ENCODE data around the gene TMEM130. TPM values are rescaled to one million over a fixed set of nuclear protein-coding genes. Genes with fewer than 3 reads are reported as not detected.

Gene TMEM130, protein sequence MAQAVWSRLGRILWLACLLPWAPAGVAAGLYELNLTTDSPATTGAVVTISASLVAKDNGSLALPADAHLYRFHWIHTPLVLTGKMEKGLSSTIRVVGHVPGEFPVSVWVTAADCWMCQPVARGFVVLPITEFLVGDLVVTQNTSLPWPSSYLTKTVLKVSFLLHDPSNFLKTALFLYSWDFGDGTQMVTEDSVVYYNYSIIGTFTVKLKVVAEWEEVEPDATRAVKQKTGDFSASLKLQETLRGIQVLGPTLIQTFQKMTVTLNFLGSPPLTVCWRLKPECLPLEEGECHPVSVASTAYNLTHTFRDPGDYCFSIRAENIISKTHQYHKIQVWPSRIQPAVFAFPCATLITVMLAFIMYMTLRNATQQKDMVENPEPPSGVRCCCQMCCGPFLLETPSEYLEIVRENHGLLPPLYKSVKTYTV
- 0.04 TPM for total RNA-seq (2013)
- polyA plus RNA-seq (under 1 TPM in 1 of 3 donors, not detected in 2; 0.05 TPM), polyA minus RNA-seq (not detected in 2 replicates), total RNA-seq (0 to 0.92 (median 0.07) reads per million in 11 experiments)

DNA sequence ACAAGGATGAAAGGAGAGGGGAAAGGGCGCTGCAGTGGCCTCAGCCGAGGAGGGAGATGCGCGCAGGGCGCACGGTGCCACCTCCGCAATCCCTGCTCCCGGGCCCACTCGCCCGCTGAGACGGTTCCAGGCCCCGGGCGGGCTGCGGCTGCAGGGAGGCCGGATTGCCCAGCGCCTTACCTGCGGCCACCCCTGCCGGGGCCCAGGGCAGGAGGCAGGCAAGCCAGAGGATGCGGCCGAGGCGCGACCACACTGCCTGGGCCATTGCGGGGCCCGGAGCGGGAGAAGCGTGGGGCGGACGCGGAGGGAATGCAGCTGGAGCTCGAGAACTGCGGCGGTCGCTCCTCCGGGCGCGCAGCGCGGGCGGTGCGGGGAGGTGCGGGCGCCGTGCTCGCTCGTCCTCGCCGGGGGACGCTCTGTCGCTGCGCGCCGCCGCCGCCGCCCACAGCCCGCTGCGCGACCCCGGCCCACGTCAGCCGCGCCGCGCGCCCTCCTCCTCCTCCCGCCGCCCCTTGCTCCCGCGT, at the start of gene TMEM130:
TSS of gene TMEM130 (minus strand) at position 418 of the 524 bp plus-strand sequence. CDS start at position 265, 153 bp downstream.
- Mint-ChIP-seq H3K36me3 (no peaks in the 10 kb centered on the region), H3K4me1 (peaks cover 28% of the 10 kb centered on the region), H3K4me3 (peak within 1 kb of the TSS; percentile 84 to 93), H3K27ac (peak within 1 kb of the TSS in 6 of 7 donors; percentile 6 to 70 (median 52)), H3K9me3 (peaks cover 0 to 3% (median 0%) of the 10 kb centered on the region in 7 donors), H3K27me3 (ENCODE audit: low read depth in 3 of 3) (peaks cover 38 to 68% (median 66%) of the 10 kb centered on the region in 3 donors)
- WGBS (ENCODE audit: insufficient coverage), result under 1% methylated on average over 69 of the region's 69 CpGs
- peaks cover 0 to 9% of the 10 kb centered on the region in 2 donors for H3K9me3 ChIP-seq (replicated peaks in 1 of 2; ENCODE audit: control insufficient read depth in 1 of 2, insufficient read depth in 1 of 2, low read length in 2 of 2)
- no peak within 1 kb of the TSS for H3K27ac ChIP-seq (ENCODE audit: low read depth in 1 of 2, low read length in 2 of 2)
- peak within 1 kb of the TSS; percentile 76 for H2AFZ ChIP-seq (ENCODE audit: insufficient read depth, low read depth, low read length, poor library complexity, severe bottlenecking)
- intact Hi-C loops (cut with micrococcal nuclease), result loop anchor here in 1 of 2 donors (10.0 kb wide), 1 partner anchor 455 kb away; the partner anchor contains the start of gene ARPC1A
- H3K4me2 ChIP-seq (replicated peaks; ENCODE audit: extremely low read depth, low read length, poor library complexity, severe bottlenecking), result peak within 1 kb of the TSS; percentile 85
- peaks cover 15 to 42% of the 10 kb centered on the region in 2 donors for H3K27me3 ChIP-seq (ENCODE audit: control insufficient read depth in 2 of 2, insufficient read depth in 2 of 2, low read length in 2 of 2)
- no peak for DNase-seq
- peaks cover 26 to 34% of the 10 kb centered on the region in 2 donors for H3K4me1 ChIP-seq (ENCODE audit: control insufficient read depth in 1 of 2, insufficient read depth in 2 of 2, low read length in 2 of 2)
- TF ChIP-seq, protein P1, sequence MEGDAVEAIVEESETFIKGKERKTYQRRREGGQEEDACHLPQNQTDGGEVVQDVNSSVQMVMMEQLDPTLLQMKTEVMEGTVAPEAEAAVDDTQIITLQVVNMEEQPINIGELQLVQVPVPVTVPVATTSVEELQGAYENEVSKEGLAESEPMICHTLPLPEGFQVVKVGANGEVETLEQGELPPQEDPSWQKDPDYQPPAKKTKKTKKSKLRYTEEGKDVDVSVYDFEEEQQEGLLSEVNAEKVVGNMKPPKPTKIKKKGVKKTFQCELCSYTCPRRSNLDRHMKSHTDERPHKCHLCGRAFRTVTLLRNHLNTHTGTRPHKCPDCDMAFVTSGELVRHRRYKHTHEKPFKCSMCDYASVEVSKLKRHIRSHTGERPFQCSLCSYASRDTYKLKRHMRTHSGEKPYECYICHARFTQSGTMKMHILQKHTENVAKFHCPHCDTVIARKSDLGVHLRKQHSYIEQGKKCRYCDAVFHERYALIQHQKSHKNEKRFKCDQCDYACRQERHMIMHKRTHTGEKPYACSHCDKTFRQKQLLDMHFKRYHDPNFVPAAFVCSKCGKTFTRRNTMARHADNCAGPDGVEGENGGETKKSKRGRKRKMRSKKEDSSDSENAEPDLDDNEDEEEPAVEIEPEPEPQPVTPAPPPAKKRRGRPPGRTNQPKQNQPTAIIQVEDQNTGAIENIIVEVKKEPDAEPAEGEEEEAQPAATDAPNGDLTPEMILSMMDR (IDR thresholded peaks at IDR 0.05), result no peak
- no peaks in the 10 kb centered on the region for H3K36me3 ChIP-seq (replicated peaks in 1 of 2; ENCODE audit: control insufficient read depth in 1 of 2, insufficient read depth in 2 of 2, low read length in 2 of 2)
- H3K9ac ChIP-seq (ENCODE audit: insufficient read depth, low read length, poor library complexity, severe bottlenecking), result peak within 1 kb of the TSS; percentile 4
- peak within 1 kb of the TSS; percentile 17 to 72 (median 18) for H3K4me3 ChIP-seq (replicated peaks in 1 of 3; ENCODE audit: low read depth in 2 of 3, low read length in 3 of 3)
- no peaks in the 10 kb centered on the region for H4K20me1 ChIP-seq (ENCODE audit: insufficient read depth, low read length)
- no peaks in the 10 kb centered on the region for H3K79me2 ChIP-seq (ENCODE audit: insufficient read depth, low read length)

DNA sequence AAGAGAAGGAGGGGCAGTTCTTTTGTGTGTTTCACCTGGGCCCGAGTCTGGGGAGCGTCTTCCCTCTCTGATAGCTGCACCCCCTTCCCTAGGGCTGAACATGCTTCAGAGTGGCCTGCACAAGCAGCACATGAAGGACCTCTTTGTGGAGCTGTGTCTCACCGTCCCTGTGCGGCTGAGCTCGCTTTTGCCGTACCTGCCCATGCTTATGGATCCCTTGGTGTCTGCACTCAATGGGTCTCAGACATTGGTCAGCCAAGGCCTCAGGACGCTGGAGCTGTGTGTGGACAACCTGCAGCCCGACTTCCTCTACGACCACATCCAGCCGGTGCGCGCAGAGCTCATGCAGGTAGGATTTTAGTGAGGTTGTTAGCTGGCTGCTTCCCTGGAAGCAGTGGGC, 47.5 kb upstream of the TMEM130 start:
- Histone ChIP-seq H3K9me3 (replicated peaks in 1 of 2; ENCODE audit: control insufficient read depth in 1 of 2, insufficient read depth in 1 of 2, low read length in 2 of 2) (no peaks in the 10 kb centered on the region), H3K9ac (ENCODE audit: insufficient read depth, low read length, poor library complexity, severe bottlenecking) (no peak overlapping the region), H3K79me2 (ENCODE audit: insufficient read depth, low read length) (no peaks in the 10 kb centered on the region), H3K27ac (ENCODE audit: low read depth in 1 of 2, low read length in 2 of 2) (no peak overlapping the region), H3K4me1 (ENCODE audit: control insufficient read depth in 1 of 2, insufficient read depth in 2 of 2, low read length in 2 of 2) (no peaks in the 10 kb centered on the region), H3K27me3 (ENCODE audit: control insufficient read depth in 2 of 2, insufficient read depth in 2 of 2, low read length in 2 of 2) (no peaks in the 10 kb centered on the region), H2AFZ (ENCODE audit: insufficient read depth, low read depth, low read length, poor library complexity, severe bottlenecking) (no peak overlapping the region), H3K36me3 (replicated peaks in 1 of 2; ENCODE audit: control insufficient read depth in 1 of 2, insufficient read depth in 2 of 2, low read length in 2 of 2) (peaks cover 83 to 93% of the 10 kb centered on the region in 2 donors), H3K4me3 (replicated peaks in 1 of 3; ENCODE audit: low read depth in 2 of 3, low read length in 3 of 3) (no peak overlapping the region), H3K4me2 (replicated peaks; ENCODE audit: extremely low read depth, low read length, poor library complexity, severe bottlenecking) (no peak overlapping the region), H4K20me1 (ENCODE audit: insufficient read depth, low read length) (no peaks in the 10 kb centered on the region)
- intact Hi-C loops (cut with micrococcal nuclease), result no loop called here
- DNase-seq, result no peak
- Mint-ChIP-seq H3K27me3 (ENCODE audit: low read depth in 3 of 3) (no peaks in the 10 kb centered on the region), H3K4me1 (no peaks in the 10 kb centered on the region), H3K27ac (no peak overlapping the region), H3K36me3 (peaks cover 83 to 94% of the 10 kb centered on the region in 2 donors), H3K4me3 (no peak overlapping the region), H3K9me3 (no peaks in the 10 kb centered on the region)
- WGBS (ENCODE audit: insufficient coverage), result 98% methylated on average over 10 of the region's 12 CpGs
- TF ChIP-seq, protein P1 (IDR thresholded peaks at IDR 0.05), result no peak
